ENCODE data around the gene SLCO3A1. TPM values are rescaled to one million over a fixed set of nuclear protein-coding genes. Genes with fewer than 3 reads are reported as not detected.

SLCO3A1 gene
- total RNA-seq, 2 experiments from 2014 or later: 8.5 to 40.0 TPM

DNA sequence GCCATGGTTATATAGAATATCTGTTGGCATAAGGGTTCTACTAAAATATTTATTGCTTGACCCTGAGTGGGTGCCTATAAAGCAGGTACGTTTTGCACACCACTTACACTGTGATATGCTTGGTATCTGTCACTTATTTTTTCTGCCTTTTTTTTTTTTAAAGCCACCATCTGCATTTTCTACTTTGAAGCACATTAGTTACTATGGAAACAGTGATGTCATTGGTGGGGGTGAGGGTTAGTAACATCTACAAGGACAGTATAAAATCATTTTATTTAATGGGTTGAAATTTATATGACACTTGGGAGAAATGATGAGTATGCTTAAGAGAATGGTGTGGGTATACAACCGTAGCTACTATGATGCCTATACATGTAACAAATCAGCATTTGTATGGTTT is 25.6 kb downstream of the SLCO3A1 start:
- Histone ChIP-seq H3K4me1 (ENCODE audit: insufficient read depth, low read length, poor library complexity, severe bottlenecking) (no peaks in the 10 kb centered on the region), H3K36me3 (ENCODE audit: insufficient read depth, low read length) (peaks cover 18% of the 10 kb centered on the region), H3K4me3 (ENCODE audit: low read depth, low read length, poor library complexity, severe bottlenecking) (no peak overlapping the region), H4K20me1 (ENCODE audit: insufficient read depth, low read length) (no peaks in the 10 kb centered on the region; the same call in 1 of the 2 replicates), H3K9me3 (ENCODE audit: low read length) (no peaks in the 10 kb centered on the region), H3K4me2 (ENCODE audit: low read length) (no peak overlapping the region), H3K79me2 (ENCODE audit: insufficient read depth, low read depth, low read length) (no peaks in the 10 kb centered on the region), H2AFZ (ENCODE audit: low read length) (no peak overlapping the region), H3K9me2 (ENCODE audit: insufficient read depth, low read length) (no peaks in the 10 kb centered on the region), H3K27ac (ENCODE audit: low read depth, low read length, poor library complexity, severe bottlenecking) (no peak overlapping the region)
- intact Hi-C loops (cut with micrococcal nuclease; ENCODE audit: unreplicated experiment): no loop called here
- CTCF ChIA-PET (ENCODE audit: unreplicated experiment): no interaction called here
- TF ChIP-seq EZH2phosphoT487 (IDR thresholded peaks at IDR 0.05; ENCODE audit: borderline replicate concordance, low read depth, low read length): no peak
- TF ChIP-seq, protein P1, sequence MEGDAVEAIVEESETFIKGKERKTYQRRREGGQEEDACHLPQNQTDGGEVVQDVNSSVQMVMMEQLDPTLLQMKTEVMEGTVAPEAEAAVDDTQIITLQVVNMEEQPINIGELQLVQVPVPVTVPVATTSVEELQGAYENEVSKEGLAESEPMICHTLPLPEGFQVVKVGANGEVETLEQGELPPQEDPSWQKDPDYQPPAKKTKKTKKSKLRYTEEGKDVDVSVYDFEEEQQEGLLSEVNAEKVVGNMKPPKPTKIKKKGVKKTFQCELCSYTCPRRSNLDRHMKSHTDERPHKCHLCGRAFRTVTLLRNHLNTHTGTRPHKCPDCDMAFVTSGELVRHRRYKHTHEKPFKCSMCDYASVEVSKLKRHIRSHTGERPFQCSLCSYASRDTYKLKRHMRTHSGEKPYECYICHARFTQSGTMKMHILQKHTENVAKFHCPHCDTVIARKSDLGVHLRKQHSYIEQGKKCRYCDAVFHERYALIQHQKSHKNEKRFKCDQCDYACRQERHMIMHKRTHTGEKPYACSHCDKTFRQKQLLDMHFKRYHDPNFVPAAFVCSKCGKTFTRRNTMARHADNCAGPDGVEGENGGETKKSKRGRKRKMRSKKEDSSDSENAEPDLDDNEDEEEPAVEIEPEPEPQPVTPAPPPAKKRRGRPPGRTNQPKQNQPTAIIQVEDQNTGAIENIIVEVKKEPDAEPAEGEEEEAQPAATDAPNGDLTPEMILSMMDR (conservative IDR thresholded peaks at IDR 0.05; ENCODE audit: low read length): no peak
- BruUV-seq (replicated peaks): no TSS peak
- POLR2A ChIA-PET: no interaction called here
- DNase-seq (ENCODE audit: low spot score): no peak

DNA sequence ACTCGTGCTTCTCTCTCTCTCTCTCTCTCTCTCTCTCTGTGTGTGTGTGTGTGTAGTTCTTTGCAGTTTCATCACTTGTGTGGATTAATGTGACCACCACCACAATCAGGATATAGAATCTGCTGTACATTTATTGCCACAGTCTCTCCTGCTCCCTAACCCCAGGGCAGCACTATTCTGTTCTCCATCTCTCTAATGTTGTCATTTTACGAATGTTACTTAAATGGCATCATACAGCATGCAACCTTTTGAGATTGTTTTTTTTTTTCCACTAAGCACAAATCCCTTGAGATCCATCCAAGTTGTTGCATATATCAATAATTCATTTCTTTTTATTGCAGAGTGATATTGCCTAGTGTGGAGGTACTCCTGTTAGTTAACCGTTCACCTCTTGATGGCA is 26.9 kb downstream of the SLCO3A1 start:
- BruUV-seq (replicated peaks): no TSS peak
- TF ChIP-seq EZH2phosphoT487 (IDR thresholded peaks at IDR 0.05; ENCODE audit: borderline replicate concordance, low read depth, low read length): no peak
- TF ChIP-seq, protein P1 (conservative IDR thresholded peaks at IDR 0.05; ENCODE audit: low read length): no peak
- POLR2A ChIA-PET: interaction anchor here (0.7 kb wide), 1 partner anchor 13 kb away, joined by 3 read pairs; no protein-coding TSS in a partner anchor

DNA sequence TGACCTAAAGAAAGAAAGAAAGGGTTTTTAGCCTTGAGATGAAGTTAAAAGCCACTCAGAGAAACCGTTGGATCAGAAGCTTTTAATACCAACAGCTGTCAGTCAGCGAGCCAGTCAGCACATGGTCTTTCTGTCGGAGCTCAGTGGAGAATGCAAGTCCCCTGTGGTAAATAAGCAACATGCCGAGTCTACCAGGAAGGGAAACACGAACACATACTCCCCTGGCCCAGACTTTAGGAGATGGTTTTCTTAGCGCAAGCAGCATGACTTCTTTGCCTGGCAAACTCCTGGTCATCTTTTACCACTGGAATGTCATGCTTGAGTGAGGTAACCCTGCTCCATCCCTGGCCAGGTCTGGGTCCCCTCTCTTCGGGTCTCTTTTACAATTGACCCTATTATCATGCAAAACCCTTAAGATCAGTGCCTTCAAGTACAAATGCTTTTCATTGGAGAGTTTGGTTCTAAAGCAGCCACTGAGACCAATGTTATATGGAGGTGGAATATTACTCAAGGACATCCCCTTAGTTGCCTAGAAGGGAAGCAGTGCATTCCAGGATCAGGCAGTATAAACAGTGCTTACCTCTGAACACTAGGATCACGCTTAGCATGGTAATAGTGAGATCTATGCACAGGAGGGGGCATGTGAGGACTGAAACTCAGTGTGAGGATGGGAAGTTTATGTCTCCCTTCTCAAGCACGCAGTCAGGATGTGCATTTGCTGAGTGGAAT is 28.2 kb downstream of the SLCO3A1 start:
- H3K9me2 ChIP-seq (ENCODE audit: insufficient read depth, low read length): no peaks in the 10 kb centered on the region
- H3K9me3 ChIP-seq (ENCODE audit: low read length): no peaks in the 10 kb centered on the region
- DNase-seq (ENCODE audit: low spot score): no peak
- no peak for TF ChIP-seq EZH2phosphoT487 (IDR thresholded peaks at IDR 0.05; ENCODE audit: borderline replicate concordance, low read depth, low read length)
- TF ChIP-seq, protein P1 (conservative IDR thresholded peaks at IDR 0.05; ENCODE audit: low read length): no peak
- H4K20me1 ChIP-seq (ENCODE audit: insufficient read depth, low read length): no peaks in the 10 kb centered on the region; the same call in 1 of the 2 replicates
- H3K36me3 ChIP-seq (ENCODE audit: insufficient read depth, low read length): peaks cover 2% of the 10 kb centered on the region; the same call in 1 of the 2 replicates
- H2AFZ ChIP-seq (ENCODE audit: low read length): no peak overlapping the region
- no peak overlapping the region for H3K27ac ChIP-seq (ENCODE audit: low read depth, low read length, poor library complexity, severe bottlenecking)
- CTCF ChIA-PET (ENCODE audit: unreplicated experiment): interaction anchor here (0.5 kb wide), 1 partner anchor 28 kb away, joined by 8 read pairs; no protein-coding TSS in a partner anchor
- H3K4me3 ChIP-seq (ENCODE audit: low read depth, low read length, poor library complexity, severe bottlenecking): no peak overlapping the region
- peaks cover 8% of the 10 kb centered on the region for H3K4me1 ChIP-seq (ENCODE audit: insufficient read depth, low read length, poor library complexity, severe bottlenecking)
- no peak overlapping the region for H3K4me2 ChIP-seq (ENCODE audit: low read length)
- H3K79me2 ChIP-seq (ENCODE audit: insufficient read depth, low read depth, low read length): no peaks in the 10 kb centered on the region
- POLR2A ChIA-PET: interaction anchor here (1.0 kb wide), 1 partner anchor 11 kb away, joined by 3 read pairs; no protein-coding TSS in a partner anchor
- intact Hi-C loops (cut with micrococcal nuclease; ENCODE audit: unreplicated experiment): no loop called here
- no TSS peak for BruUV-seq (replicated peaks)

More for the DNA sequence above, 26.9 kb downstream of the SLCO3A1 start:
- Histone ChIP-seq H3K36me3 (ENCODE audit: insufficient read depth, low read length) (peaks cover 13% of the 10 kb centered on the region), H3K9me2 (ENCODE audit: insufficient read depth, low read length) (no peaks in the 10 kb centered on the region), H3K9me3 (ENCODE audit: low read length) (no peaks in the 10 kb centered on the region), H2AFZ (ENCODE audit: low read length) (no peak overlapping the region), H3K4me3 (ENCODE audit: low read depth, low read length, poor library complexity, severe bottlenecking) (no peak overlapping the region), H4K20me1 (ENCODE audit: insufficient read depth, low read length) (no peaks in the 10 kb centered on the region; the same call in 1 of the 2 replicates), H3K27ac (ENCODE audit: low read depth, low read length, poor library complexity, severe bottlenecking) (no peak overlapping the region), H3K4me1 (ENCODE audit: insufficient read depth, low read length, poor library complexity, severe bottlenecking) (no peaks in the 10 kb centered on the region), H3K79me2 (ENCODE audit: insufficient read depth, low read depth, low read length) (no peaks in the 10 kb centered on the region), H3K4me2 (ENCODE audit: low read length) (no peak overlapping the region)
- DNase-seq (ENCODE audit: low spot score): no peak
- CTCF ChIA-PET (ENCODE audit: unreplicated experiment): no interaction called here
- intact Hi-C loops (cut with micrococcal nuclease; ENCODE audit: unreplicated experiment): no loop called here
